IPS-NIHi7 (cell line): ENCODE data around the gene SRR.

ENCODE experiments used
- DNase-seq: peaks from one replicate; pipeline ENCODE4 v3.0.0; 2012; ENCODE audit warnings: mixed read lengths; ENCODE audit errors: extremely low spot score

SRR gene

GRCh38 chr17:2343421-2343820 lies 39.7 kb downstream of the SRR start:
- no peak for DNase-seq

GRCh38 chr17:2344528-2344927 lies 40.8 kb downstream of the SRR start:
- no peak for DNase-seq

GRCh38 chr17:2346475-2346874 lies 42.7 kb downstream of the SRR start:
- no peak for DNase-seq

GRCh38 chr17:2347805-2348685 lies 44.3 kb downstream of the SRR start:
- DNase-seq: peak; percentile 93

- DNase-seq: no peak
Observed at GRCh38 chr17:2351269-2351668, 47.5 kb downstream of the SRR start.

- no peak for DNase-seq
Observed at GRCh38 chr17:2354311-2354710, 50.6 kb downstream of the SRR start.

- no peak for DNase-seq
Observed at GRCh38 chr17:2357237-2357636, 53.5 kb downstream of the SRR start.

- no peak for DNase-seq
Observed at GRCh38 chr17:2357931-2358434, 54.2 kb downstream of the SRR start.

GRCh38 chr17:2361010-2361760 lies 57.4 kb downstream of the SRR start:
- DNase-seq: no peak

- no peak for DNase-seq
Observed at GRCh38 chr17:2362016-2362415, 58.3 kb downstream of the SRR start.

- DNase-seq: no peak
Observed at GRCh38 chr17:2362416-2362815, 58.7 kb downstream of the SRR start.

- DNase-seq: no peak
Observed at GRCh38 chr17:2362881-2363280, 59.1 kb downstream of the SRR start.

GRCh38 chr17:2363318-2363717 lies 59.6 kb downstream of the SRR start:
- no peak for DNase-seq

GRCh38 chr17:2363851-2364762 lies 60.4 kb downstream of the SRR start:
- no peak for DNase-seq

GRCh38 chr17:2364763-2365116 lies 61.0 kb downstream of the SRR start:
- DNase-seq: no peak

- no peak for DNase-seq
Observed at GRCh38 chr17:2365132-2365531, 61.4 kb downstream of the SRR start.

- peak; percentile 63 for DNase-seq
Observed at GRCh38 chr17:2366747-2367494, 63.2 kb downstream of the SRR start.

- no peak for DNase-seq
Observed at GRCh38 chr17:2368359-2368758, 64.6 kb downstream of the SRR start.

GRCh38 chr17:2369039-2369438 lies 65.3 kb downstream of the SRR start:
- no peak for DNase-seq

- DNase-seq: peak; percentile 75
Observed at GRCh38 chr17:2369551-2370210, 65.9 kb downstream of the SRR start.

- no peak for DNase-seq
Observed at GRCh38 chr17:2370211-2370589, 66.5 kb downstream of the SRR start.
